CD4-positive, alpha-beta T cell treated with Interleukin-17A for 1 hour (primary cell): ENCODE data around the gene LIPG.
"Not testable (repeated sequence)": the region's sequence is repeated elsewhere in the genome, so short reads cannot be mapped to it uniquely, and the experiment has no call there.

Source experiments
- DNase-seq: peaks from one replicate; pipeline ENCODE4 v3.0.0-alpha.2; 2020

The LIPG gene

GRCh38 chr18:49579583-49579982, 17.7 kb downstream of the LIPG start:
- not testable (repeated sequence) for DNase-seq

GRCh38 chr18:49580279-49580678, 18.4 kb downstream of the LIPG start:
- DNase-seq: no peak

- DNase-seq: no peak
These were observed 19.5 kb downstream of the LIPG start for GRCh38 chr18:49581371-49581770.

- DNase-seq: no peak
These were observed 20.7 kb downstream of the LIPG start for GRCh38 chr18:49582579-49582978.

GRCh38 chr18:49584394-49584793, 22.5 kb downstream of the LIPG start:
- DNase-seq: no peak

GRCh38 chr18:49584951-49585350, 23.1 kb downstream of the LIPG start:
- DNase-seq: not testable (repeated sequence)

GRCh38 chr18:49585781-49586663, 24.2 kb downstream of the LIPG start:
- no peak for DNase-seq

- no peak for DNase-seq
These were observed 26.3 kb downstream of the LIPG start for GRCh38 chr18:49588171-49588570.

GRCh38 chr18:49588971-49589370, 27.1 kb downstream of the LIPG start:
- DNase-seq: no peak

- DNase-seq: no peak
These were observed 28.8 kb downstream of the LIPG start for GRCh38 chr18:49590608-49591007.

GRCh38 chr18:49591271-49591670, 29.4 kb downstream of the LIPG start:
- DNase-seq: no peak

- no peak for DNase-seq
These were observed 29.9 kb downstream of the LIPG start for GRCh38 chr18:49591775-49592174.

- no peak for DNase-seq
These were observed 34.8 kb downstream of the LIPG start for GRCh38 chr18:49596687-49597086.

GRCh38 chr18:49597157-49597931, 35.5 kb downstream of the LIPG start:
- DNase-seq: no peak

- no peak for DNase-seq
These were observed 39.4 kb downstream of the LIPG start for GRCh38 chr18:49601211-49601610.

GRCh38 chr18:49608366-49609255, 46.8 kb downstream of the LIPG start:
- DNase-seq: no peak

GRCh38 chr18:49609256-49610021, 47.6 kb downstream of the LIPG start:
- no peak for DNase-seq

GRCh38 chr18:49610022-49610445, 48.2 kb downstream of the LIPG start:
- no peak for DNase-seq

GRCh38 chr18:49611316-49611715, 49.5 kb downstream of the LIPG start:
- DNase-seq: no peak

GRCh38 chr18:49612515-49613033, 50.7 kb downstream of the LIPG start:
- no peak for DNase-seq

GRCh38 chr18:49613141-49613640, 51.3 kb downstream of the LIPG start:
- no peak for DNase-seq
